HG03342 (cell line): ENCODE measurements around the gene CPPED1.

Experiments
- ATAC-seq: cut with Tn5 transposase; IDR thresholded peaks from one replicate; pipeline ENCODE4 v1.9.1; 2021; ENCODE audit warnings: mild to moderate bottlenecking, moderate library complexity; ENCODE audit not compliant: unreplicated experiment

The CPPED1 gene

DNA sequence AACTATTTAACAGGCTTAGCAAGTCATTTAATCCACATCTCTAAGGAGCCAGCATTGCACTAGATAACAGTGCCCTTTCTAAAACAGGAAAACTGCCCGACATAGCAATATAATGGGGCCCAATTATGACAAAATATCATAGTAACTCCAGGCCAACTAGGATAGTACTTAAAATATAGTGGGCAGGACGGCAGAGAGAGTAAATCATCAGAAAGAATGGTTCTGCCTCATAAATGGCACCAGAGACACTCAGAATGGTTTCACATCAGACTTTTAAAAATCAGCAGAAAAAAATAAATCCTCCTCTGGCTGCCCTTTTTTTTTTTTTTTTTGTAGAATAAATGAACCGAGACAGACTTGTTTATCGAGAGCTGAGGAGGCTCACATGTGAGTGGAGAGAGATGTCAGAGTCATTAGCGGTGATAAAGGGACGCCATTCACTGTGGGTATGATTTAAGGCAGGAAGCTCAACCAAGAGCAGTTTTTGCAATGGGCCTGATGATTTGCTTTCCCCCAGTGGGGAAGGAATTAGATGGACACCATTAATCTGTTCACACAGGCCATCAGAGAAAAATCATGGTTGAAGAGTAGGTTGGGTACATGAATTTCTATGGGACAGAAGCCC, 62.6 kb downstream of the CPPED1 start:
- ATAC-seq, result no peak

DNA sequence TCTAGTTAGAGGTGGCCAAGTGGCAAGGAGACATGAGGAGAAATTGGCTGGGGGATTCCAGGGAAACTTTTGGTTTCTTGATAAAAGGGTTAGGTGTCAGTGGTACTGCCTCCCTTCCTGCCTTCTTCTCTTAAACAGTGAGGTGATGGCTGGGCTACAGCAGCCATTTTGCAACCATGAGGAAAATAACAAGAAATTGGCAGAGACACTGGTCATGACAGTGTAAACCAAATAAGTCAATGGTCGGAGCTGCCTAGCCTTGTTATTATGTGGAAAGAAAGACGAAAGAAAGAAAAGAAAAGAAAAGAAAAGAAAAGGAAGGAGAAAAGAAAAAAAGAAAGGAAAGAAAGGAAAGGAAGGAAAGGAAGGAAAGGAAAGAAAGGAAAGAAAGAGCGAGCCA, 63.9 kb downstream of the CPPED1 start:
- ATAC-seq, result no peak

DNA sequence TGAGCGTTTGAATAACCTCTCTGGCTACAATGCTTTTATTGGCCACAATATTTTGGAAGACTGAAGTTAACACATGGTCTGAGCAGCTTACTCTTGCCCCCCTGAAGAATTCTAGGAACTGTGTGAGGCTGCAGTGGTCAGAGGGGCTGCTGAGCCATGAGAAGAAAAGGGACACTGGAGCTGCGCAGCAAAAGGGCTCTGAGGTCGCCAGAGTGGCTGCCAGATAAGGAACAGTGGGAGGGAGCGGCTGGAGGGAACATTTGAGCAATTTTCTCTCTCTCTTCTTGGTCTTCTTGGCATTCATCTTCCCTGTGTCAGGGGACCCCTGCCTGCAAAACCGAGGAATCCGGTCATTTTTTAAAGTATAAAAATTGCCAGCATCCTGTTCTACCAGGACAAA, 66.1 kb downstream of the CPPED1 start:
- no peak for ATAC-seq

DNA sequence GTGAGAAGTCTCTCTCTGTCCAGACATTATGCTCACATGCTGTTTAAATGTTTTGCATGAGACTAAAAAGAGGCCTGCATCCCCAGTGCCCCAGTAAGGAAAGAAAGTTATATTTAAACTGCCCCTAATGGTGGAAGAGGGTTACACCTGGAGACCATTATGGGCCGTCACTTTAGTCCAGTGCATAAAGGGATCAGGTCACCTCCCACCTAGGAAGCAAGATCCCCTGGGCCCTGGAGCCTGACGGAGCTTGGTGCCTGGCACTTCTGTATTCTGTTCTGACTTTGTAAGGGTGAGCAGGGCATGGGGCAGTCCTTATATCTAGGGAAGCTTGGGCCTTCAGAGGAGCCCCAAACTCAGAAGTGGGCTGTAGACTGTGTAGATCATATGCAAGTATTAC, 67.9 kb downstream of the CPPED1 start:
- no peak for ATAC-seq

DNA sequence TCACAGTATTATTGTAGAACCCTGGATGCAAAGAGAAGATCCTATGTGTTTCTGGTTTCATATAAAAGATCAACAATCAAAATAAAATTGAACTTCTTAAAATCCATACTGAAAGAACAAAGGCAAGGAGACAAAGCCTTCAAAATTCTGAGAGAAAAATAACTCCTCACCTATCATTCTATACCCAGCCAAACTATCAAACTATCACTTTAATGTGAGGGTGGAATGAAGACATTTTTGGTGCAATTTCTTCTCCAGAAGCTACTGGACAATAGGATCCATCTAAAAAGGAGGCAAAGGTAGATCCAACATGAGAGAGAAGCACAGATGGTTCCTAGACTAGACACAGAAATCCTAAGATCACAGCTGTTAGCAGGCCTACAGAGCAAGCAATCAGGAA, 71.1 kb downstream of the CPPED1 start:
- no peak for ATAC-seq

DNA sequence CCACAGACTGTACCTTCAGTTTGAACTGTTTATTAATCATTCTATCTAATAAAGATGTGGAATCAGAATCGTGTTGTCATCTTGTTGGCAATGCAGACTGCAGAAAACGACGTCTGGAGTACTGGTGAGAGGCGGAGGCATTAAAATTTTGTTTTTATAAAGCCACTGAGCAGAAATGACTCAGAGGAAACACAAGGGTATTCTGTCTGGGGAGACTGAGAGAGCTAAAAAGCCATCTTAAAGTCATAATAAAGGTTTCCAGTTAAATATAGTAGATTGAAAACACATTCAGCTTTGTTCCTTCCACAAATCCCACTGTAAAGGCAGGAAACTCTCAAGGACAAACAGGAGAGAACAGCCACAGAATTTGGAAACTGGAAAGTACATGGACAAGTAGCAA, 74.2 kb downstream of the CPPED1 start:
- ATAC-seq, result no peak

DNA sequence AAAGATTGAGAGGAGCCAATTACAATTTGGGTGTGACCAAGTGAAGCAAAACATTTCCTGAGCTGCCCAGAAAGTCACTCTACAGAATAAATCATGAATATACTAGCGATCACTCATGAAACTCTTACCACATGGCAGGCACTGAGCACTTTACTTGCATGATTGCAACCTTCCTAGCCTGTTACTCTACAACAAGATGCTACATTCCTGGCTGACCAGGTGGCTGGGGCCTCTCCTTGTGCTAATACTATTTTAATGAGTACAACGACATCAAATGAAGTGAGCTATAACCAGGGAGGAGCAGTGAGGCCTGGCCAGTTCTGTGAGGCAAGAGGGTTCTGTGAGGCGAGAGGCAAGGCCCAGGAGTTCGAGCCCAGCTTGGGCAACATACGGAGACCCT, 75.2 kb downstream of the CPPED1 start:
- ATAC-seq, result no peak

DNA sequence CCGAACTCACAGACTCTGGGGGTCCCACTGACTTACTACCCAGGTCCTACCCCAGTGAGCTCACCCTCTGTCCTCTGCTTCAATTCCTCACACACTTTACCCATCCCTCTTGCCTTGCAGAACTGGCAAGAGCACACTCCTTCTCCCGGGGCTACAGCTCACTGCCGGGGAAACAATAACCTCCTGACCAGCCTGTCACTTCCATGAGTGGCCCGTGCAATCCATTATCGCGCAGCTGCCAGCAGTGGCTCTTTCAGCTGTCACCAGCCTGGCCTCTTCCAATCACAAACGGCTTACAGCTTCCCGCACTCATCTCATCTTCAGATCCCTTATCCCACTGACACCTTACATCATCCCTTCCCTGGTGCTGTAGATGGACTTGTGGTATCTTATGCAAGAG, 79.5 kb downstream of the CPPED1 start:
- no peak for ATAC-seq

DNA sequence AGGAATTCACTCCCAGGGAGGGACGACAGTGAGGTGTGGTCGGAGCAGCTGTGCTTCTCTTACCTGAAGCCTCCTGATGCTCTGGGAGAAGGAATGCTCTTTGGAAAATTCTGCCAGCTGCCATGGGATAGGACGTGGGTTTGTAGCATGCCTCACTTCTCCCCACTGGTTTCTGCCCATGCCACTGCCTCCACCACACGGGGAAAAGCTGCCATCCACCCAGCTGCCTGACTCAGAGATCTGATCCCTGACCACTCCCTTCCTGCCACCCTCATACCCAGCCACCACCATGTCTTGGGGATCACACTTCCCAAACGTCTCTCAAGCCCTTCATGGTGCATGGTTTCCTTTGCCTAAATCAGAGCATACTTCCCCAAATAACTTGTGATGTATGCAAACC, 80.0 kb downstream of the CPPED1 start:
- ATAC-seq, result no peak

DNA sequence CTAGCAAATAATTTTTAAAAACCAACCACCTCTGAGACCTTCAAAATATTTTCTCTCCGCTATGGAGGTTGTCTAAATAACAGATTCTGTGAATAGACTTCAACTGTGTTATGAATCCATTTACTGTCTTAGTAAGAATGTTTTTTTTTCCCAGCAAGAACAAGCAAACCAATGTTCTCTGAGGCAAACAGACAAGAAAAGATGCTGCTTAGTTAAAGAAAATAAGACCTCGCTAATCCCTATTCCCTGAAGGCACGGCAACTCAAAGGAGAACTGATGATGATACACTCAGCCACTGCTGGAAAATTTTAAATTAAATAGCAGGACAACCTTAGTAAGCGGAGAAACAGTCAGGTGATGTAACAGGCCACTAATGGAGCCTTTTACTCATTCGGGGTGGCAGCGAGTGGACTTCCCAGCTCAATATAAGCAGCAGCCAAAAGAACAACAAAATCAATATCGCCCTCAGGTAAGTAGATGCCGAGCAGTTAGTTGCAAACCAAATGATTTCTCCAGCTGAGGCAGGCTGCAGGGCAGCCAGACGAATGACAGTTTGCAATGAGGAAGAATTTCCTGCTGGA, 81.8 kb downstream of the CPPED1 start:
- no peak for ATAC-seq

DNA sequence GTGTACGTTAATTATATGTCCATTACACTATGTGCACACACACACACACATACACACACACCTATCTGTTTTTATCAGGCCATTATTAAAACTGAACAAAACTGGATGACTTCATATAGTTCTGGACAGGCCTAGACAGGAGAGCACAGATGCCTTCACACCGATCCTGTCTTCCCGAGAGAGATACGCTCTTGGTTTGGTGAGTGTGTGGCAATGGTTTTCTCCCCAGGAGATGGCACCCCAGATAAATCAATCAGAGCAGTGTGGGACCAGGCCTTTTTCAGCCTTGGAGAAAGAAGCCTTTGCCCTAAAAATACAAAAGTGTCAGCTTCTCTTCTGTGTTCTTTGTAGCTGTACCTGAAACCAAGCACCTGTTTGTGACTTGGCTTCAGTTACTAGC, 83.7 kb downstream of the CPPED1 start:
- ATAC-seq, result no peak

DNA sequence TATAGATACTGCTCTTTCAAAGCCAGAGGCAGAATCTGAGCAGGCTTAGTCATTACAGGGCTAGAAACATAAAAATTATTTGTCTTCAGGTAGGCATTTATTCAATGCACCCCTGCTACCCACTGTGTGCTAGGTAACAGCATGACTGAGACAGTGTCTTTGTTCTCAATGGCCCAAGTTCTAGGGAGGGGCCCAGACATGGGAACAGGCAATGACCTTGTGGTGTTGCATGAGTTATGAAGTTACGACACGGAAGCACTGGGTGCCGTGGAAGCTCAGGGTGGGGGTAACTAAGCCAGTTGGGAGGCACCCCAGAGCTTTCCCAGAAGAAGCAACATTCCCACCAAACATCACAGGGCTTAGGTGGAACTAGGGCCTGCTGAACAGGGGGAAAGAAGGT, 87.0 kb downstream of the CPPED1 start:
- ATAC-seq, result no peak

DNA sequence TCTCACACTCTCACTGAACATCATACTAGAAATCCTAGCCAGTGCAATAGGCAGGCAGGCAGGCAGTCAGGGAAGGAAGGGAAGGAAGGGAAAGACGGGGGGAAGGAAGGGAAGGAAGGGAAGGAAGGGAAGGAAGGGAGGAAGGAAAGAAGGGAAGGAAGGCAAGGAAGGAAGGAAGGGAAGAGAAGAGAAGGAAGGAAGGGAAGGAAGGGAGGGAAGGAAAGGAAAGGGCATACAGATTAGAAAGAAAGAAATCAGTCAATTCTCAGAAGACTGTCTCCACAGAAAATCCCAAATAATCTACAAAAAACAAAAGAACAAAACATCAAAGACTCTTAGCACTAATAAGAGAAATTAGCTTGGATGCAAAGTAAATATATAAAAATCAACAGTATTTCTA, 93.9 kb downstream of the CPPED1 start:
- ATAC-seq, result no peak

DNA sequence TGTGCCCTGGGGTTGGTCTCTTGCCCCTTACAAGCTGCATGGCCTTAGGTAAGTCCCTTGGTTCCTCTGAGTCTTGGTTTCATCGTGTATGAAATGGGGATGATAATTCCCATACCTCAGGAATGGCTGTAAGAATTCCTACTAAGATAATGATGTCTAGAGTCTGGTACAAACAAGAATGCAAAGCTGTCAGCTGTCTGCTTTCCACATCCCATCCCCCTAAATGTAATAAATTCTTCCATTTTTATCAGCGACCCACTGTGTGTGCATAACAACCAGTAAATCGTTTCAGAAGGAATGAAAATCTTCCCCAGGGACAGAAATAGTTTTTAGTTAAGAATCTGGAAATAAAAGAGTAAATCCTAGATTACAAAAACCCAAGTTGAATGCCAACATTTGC, 95.4 kb downstream of the CPPED1 start:
- ATAC-seq, result no peak

DNA sequence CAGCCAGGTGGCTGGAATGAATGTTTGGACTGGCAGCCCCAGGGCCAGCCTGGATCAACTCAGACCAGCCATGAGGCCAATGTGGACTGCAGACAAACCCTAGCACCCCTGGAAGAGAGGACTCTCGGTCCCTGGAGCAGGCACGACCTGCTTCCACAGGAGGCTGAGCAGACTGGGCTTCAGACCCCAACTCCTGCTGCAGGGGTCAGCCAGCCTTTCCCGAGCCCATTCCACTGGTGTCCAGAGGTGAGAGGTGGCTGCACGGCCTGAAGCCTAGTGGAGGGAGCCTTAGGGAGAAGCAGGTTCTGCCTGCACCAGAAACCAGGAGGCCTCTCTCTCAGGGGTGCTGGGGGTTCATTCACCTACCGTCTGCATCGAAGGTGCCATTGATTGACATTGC, 97.1 kb downstream of the CPPED1 start:
- no peak for ATAC-seq

DNA sequence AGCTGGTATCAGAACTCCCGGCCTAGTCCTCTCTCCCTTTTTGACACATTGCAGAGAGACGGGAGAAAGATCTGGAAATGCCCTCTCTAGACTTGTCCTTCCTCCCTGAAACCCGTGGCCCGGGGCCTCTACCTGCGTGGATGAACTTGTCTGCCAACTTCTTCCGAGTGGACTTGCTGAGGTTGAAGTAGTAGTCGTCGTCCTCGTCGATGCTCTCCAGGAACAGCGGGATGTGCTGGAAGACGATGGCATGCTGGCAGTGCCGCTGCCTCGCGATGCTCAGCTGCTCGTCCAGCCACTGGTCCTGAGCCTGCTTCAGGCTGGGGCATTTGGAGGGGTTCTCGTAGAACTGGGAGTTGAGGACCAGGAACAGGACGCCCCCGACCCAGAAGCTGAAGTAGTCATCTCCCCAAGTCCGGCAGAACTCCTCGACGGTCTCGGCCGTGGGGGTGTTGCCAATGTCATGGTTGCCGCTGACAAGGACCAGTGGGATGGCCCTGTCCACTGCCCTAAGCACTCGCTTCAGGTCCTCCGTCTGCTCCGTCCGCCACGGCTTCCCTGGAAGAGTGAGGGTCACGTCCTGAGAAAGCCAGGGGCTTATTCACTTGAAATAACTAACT, 99.1 kb downstream of the CPPED1 start:
- ATAC-seq, result no peak

DNA sequence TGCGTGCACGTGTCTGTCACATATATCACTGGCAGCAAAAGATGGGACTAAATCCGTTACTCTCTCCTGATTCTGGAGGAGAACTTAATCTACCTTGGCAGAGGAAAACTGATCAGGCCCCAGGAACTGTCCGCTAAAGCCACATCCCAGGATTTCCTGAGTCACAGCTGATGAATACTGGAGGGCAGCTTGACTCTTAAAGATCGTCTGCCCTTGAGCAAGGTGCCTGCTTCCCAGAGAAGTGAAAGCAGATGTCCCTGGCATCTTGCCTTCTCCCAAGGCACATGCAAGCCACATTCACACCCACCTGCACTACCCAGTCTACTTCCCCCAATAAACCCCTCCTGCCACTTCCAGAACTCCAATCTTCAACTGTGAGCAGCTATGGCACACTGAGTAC, 99.8 kb downstream of the CPPED1 start:
- no peak for ATAC-seq

DNA sequence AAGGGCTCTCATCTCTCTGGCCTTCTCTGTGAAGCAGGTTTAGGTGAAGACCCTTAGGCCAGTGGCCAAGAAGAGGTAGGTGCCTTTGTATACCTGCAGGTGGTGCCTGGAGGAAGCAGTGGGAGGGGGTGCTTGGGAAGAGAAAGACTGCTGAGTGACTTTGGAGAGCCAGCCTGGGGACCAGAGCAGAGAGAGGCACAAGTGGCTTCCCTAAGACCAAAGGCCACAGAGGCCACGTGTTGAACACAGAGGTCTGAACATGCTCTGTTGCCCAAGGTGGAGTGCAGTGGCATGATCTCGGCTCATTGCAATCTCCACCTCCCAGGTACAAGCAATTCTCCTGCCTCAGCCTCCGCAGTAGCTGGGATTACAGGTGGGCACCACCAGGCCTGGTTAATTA, 103.5 kb downstream of the CPPED1 start:
- ATAC-seq, result no peak

DNA sequence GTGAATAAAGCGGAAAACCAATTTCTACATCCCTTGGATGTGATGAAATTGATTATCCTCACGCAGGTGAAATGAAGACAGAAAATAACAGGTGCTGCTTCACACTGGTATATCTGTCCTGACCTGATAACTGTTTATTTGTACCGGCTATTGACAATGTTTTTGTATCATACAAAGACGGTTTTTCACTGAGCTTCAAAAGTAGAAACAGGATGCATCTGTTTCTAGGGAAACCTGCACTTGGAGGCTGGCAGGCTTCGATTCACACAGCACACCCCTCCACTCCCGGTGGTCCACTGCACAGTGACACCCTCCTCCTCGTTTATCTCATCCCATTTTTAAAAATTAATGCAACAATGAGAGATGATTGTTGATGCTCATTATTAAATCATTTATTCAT, 104.5 kb downstream of the CPPED1 start:
- ATAC-seq, result no peak

DNA sequence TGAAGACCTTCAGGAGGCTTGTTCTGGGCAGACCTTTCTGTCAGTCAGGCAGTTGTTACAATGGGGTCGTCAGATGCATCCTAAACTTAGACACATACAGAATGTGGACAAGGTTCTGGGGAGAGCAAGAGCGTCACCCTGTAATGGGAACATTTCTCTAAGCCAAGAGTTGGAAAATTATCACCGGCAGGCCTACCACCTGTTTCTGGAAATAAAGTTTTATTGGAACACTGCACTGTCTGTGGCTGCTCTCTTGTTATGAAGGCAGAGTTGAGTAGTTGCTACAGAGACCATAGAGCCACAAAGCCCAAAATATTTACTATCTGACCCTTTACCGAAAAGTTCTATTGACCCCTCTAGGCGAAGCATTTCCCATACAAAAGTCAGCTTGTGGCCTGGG, 106.2 kb downstream of the CPPED1 start:
- ATAC-seq, result no peak

DNA sequence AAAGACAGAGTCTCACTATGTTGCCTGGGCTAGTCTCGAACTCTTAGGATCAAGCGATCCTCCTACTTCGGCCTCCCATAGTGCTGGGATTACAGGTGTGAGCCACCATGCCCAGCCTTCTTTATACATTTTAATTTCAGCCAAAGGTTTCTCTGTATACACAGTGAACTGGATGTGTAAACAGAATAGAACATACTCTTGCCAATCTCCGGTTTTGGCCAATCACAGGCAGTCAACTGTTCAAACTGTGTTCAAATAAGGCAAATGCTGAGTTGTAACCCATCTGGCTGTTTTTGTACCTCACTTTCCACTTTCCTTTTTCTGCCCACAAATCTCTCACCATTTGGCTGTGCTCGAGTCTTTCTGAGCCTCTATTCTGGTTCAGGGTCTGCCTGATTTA, 108.2 kb downstream of the CPPED1 start:
- ATAC-seq, result no peak

DNA sequence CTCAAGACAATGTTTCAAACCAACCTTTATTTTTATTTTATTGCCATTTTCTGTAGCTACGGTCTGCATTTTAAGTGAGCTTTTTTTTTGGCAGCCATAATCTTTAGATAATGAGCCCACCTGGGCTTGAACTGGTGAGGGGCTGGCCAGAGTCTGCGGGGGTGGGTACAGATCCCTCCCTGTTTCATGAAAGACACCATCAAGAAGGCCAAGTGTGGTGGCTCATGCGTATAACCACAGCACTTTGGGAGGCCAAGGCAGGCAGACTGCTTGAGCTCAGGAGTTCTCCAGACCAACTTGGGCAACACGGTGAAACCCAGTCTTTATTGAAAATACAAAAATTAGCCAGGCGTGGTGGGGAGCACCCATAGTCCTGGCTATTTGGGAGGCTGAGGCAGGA, 113.7 kb downstream of the CPPED1 start:
- no peak for ATAC-seq
